ENCODE measurements around the gene GTF2E1. TPM values are rescaled to one million over a fixed set of nuclear protein-coding genes. Genes with fewer than 3 reads are reported as not detected.
"Not testable (repeated sequence)": the region's sequence is repeated elsewhere in the genome, so short reads cannot be mapped to it uniquely, and the experiment has no call there.

The GTF2E1 gene
- total RNA-seq, 8 experiments from 2014 or later, result 12.1 to 25.8 (median 16.2) TPM

- ATAC-seq (replicated peaks in 6 of 8), result no peak
- WGBS, 10 experiments, result 0 to 100% (median 66%) methylated on average over 1 to 3 of the region's 3 CpGs; no CpG with 5 or more reads in 2 of the 10 experiments
- in situ Hi-C loops (cut with MboI; ENCODE audit: low pct_unique_long_range_greater_than_20kb in 2 of 9, low sequenced_read_pairs in 9 of 9, unreplicated experiment in 9 of 9), result no loop called here
- Histone ChIP-seq H3K27ac (no peak overlapping the region), H3K4me3 (peak overlapping the region in 1 of 5 donors; percentile 97), H3K4me1 (replicated peaks in 1 of 2) (peaks cover 5 to 8% of the 10 kb centered on the region in 2 donors)
Measured at GRCh38 chr3:120741320-120741719, 1.2 kb upstream of the GTF2E1 start.

- Histone ChIP-seq H3K4me1 (replicated peaks in 1 of 2) (peaks cover 5 to 8% of the 10 kb centered on the region in 2 donors), H3K4me3 (peak overlapping the region; percentile 70 to 97 (median 90)), H3K27ac (peak overlapping the region; percentile 97 to 98)
- peak in 1 of 8 experiments; percentile 4 for ATAC-seq (replicated peaks in 6 of 8)
- WGBS, 10 experiments, result 0 to 60% (median 26%) methylated on average over 4 to 10 of the region's 10 CpGs
- in situ Hi-C loops (cut with MboI; ENCODE audit: low pct_unique_long_range_greater_than_20kb in 2 of 9, low sequenced_read_pairs in 9 of 9, unreplicated experiment in 9 of 9), result no loop called here
Measured at GRCh38 chr3:120741837-120742197, 727 bp upstream of the GTF2E1 start.

DNA sequence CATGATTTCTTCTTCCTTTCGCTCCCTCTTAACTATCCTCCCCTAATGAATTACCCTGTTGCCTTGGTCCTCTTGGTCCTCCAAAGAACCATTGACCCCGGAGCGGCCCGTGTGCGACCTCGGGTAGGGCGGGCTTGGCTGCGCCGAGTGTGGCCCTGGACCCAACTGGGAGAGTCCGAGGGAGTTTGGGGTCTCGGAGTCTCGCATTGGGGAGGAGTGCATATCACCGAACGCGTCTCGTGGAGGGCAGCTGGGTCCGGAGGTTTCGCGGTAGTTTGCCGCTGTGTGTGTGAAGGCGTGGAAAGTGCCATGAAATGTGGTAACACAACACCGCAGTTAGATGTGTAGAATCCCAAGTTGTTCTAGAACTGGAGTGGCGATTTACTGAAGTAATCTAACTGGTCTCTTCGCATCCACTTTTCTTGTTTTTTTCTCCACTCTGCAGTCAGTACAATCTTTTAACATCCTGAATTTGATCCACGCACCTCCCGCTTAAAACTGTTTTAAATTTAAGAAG, 363 bp downstream of the GTF2E1 start:
- peaks cover 5 to 8% of the 10 kb centered on the region in 2 donors for H3K4me1 ChIP-seq (replicated peaks in 1 of 2)
- peak overlapping the region; percentile 70 to 97 (median 90) for H3K4me3 ChIP-seq
- peak overlapping the region; percentile 56 to 65 for H3K27ac ChIP-seq
- WGBS, 10 experiments, result 0 to 4% (median 0%) methylated on average over 1 to 14 of the region's 26 CpGs; no CpG with 5 or more reads in 1 of the 10 experiments
- peak; percentile 12 to 38 (median 20) for ATAC-seq (replicated peaks in 6 of 8)
- in situ Hi-C loops (cut with MboI; ENCODE audit: low pct_unique_long_range_greater_than_20kb in 2 of 9, low sequenced_read_pairs in 9 of 9, unreplicated experiment in 9 of 9), result no loop called here

GRCh38 chr3:120743556-120744195, 1.1 kb downstream of the GTF2E1 start:
- 0 to 70% (median 35%) methylated on average over 2 to 6 of the region's 6 CpGs; no CpG with 5 or more reads in 2 of the 10 experiments for WGBS, 10 experiments
- peak in 1 of 8 experiments; percentile 7 for ATAC-seq (replicated peaks in 6 of 8)
- H3K4me3 ChIP-seq, result peak overlapping the region; percentile 70 to 97 (median 90)
- in situ Hi-C loops (cut with MboI; ENCODE audit: low pct_unique_long_range_greater_than_20kb in 2 of 9, low sequenced_read_pairs in 9 of 9, unreplicated experiment in 9 of 9), result no loop called here
- no peak overlapping the region for H3K27ac ChIP-seq
- peaks cover 5 to 8% of the 10 kb centered on the region in 2 donors for H3K4me1 ChIP-seq (replicated peaks in 1 of 2)

- Histone ChIP-seq H3K4me3 (no peak overlapping the region), H3K4me1 (replicated peaks in 1 of 2) (peaks cover 5 to 8% of the 10 kb centered on the region in 2 donors), H3K27ac (no peak overlapping the region)
- no peak for ATAC-seq (replicated peaks in 6 of 8)
- 60 to 100% (median 93%) methylated on average over 1 to 3 of the region's 3 CpGs; no CpG with 5 or more reads in 1 of the 10 experiments for WGBS, 10 experiments
- in situ Hi-C loops (cut with MboI; ENCODE audit: low pct_unique_long_range_greater_than_20kb in 2 of 9, low sequenced_read_pairs in 9 of 9, unreplicated experiment in 9 of 9), result no loop called here
Measured at GRCh38 chr3:120745466-120745865, 2.9 kb downstream of the GTF2E1 start.

- H3K27ac ChIP-seq, result no peak overlapping the region
- H3K4me1 ChIP-seq (replicated peaks in 1 of 2), result no peaks in the 10 kb centered on the region
- 86 to 100% (median 100%) methylated on average over 1 of the region's 1 CpG; no CpG with 5 or more reads in 4 of the 10 experiments for WGBS, 10 experiments
- no peak for ATAC-seq (replicated peaks in 6 of 8)
- in situ Hi-C loops (cut with MboI; ENCODE audit: low pct_unique_long_range_greater_than_20kb in 2 of 9, low sequenced_read_pairs in 9 of 9, unreplicated experiment in 9 of 9), result no loop called here
- H3K4me3 ChIP-seq, result no peak overlapping the region
Measured at GRCh38 chr3:120749843-120750242, 7.3 kb downstream of the GTF2E1 start.

GRCh38 chr3:120752230-120752629, 9.7 kb downstream of the GTF2E1 start:
- H3K4me1 ChIP-seq (replicated peaks in 1 of 2), result no peaks in the 10 kb centered on the region
- no peak for ATAC-seq (replicated peaks in 6 of 8)
- WGBS, 10 experiments, result 83 to 100% (median 100%) methylated on average over 1 of the region's 1 CpG; no CpG with 5 or more reads in 3 of the 10 experiments
- in situ Hi-C loops (cut with MboI; ENCODE audit: low pct_unique_long_range_greater_than_20kb in 2 of 9, low sequenced_read_pairs in 9 of 9, unreplicated experiment in 9 of 9), result no loop called here
- no peak overlapping the region for H3K4me3 ChIP-seq
- no peak overlapping the region for H3K27ac ChIP-seq

DNA sequence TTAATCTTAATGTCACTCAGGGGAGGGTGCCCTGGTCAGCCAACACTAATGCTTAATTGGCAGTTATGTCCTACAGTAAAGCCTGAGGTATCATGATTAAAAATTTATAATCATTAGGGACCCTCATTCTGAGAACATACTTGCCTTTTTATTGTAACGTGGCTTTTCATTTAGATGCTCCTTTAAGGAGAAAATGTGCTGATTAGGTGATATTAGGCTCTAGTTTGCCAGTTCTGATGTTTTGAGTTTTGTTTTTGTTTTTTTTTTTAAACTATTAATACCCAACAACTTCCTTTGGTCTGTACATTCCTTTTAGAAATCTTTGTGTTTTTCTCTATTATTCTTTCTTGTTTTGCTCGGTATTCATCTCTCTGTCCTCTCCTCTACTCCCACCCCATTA, 10.3 kb downstream of the GTF2E1 start:
- Histone ChIP-seq H3K27ac (no peak overlapping the region), H3K4me3 (no peak overlapping the region), H3K4me1 (replicated peaks in 1 of 2) (no peaks in the 10 kb centered on the region)
- no peak for ATAC-seq (replicated peaks in 6 of 8)
- in situ Hi-C loops (cut with MboI; ENCODE audit: low pct_unique_long_range_greater_than_20kb in 2 of 9, low sequenced_read_pairs in 9 of 9, unreplicated experiment in 9 of 9), result no loop called here
- whole genome bisulfite sequencing, 10 experiments, result 75 to 100% (median 94%) methylated on average over 1 to 2 of the region's 2 CpGs

DNA sequence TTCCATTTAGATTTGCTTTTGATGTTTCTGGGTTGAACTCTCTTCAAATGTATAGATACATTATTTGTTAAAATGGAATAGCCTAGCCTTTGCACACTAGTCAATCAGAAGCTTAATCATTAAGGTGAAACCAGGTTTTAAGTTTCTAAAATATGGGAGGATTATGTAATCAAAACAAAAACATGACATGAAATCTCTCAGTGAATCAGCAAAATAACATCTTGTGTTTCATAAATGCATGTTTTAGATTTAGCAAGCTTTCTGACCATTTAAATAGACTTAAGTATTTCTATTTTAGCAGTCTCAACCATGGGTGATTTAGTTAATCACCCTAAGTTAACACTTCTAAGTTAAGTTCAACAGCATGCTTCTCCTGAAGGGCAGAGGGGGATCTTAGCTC, 11.3 kb downstream of the GTF2E1 start:
- in situ Hi-C loops (cut with MboI; ENCODE audit: low pct_unique_long_range_greater_than_20kb in 2 of 9, low sequenced_read_pairs in 9 of 9, unreplicated experiment in 9 of 9), result no loop called here
- Histone ChIP-seq H3K4me1 (replicated peaks in 1 of 2) (no peaks in the 10 kb centered on the region), H3K4me3 (no peak overlapping the region), H3K27ac (no peak overlapping the region)
- no peak for ATAC-seq (replicated peaks in 6 of 8)

GRCh38 chr3:120756061-120756460, 13.5 kb downstream of the GTF2E1 start:
- Histone ChIP-seq H3K27ac (no peak overlapping the region), H3K4me1 (replicated peaks in 1 of 2) (no peaks in the 10 kb centered on the region), H3K4me3 (no peak overlapping the region)
- WGBS, 10 experiments, result 80 to 100% (median 100%) methylated on average over 1 to 2 of the region's 2 CpGs; no CpG with 5 or more reads in 2 of the 10 experiments
- no peak for ATAC-seq (replicated peaks in 6 of 8)
- in situ Hi-C loops (cut with MboI; ENCODE audit: low pct_unique_long_range_greater_than_20kb in 2 of 9, low sequenced_read_pairs in 9 of 9, unreplicated experiment in 9 of 9), result no loop called here

- H3K4me3 ChIP-seq; H3K27ac ChIP-seq; ATAC-seq (replicated peaks in 6 of 8); H3K4me1 ChIP-seq (replicated peaks in 1 of 2); in situ Hi-C loops (cut with MboI; ENCODE audit: low pct_unique_long_range_greater_than_20kb in 2 of 9, low sequenced_read_pairs in 9 of 9, unreplicated experiment in 9 of 9): not testable (repeated sequence)
- 71 to 100% (median 90%) methylated on average over 1 to 3 of the region's 4 CpGs; no CpG with 5 or more reads in 6 of the 10 experiments for WGBS, 10 experiments
Measured at GRCh38 chr3:120758551-120758950, 16.0 kb downstream of the GTF2E1 start.

DNA sequence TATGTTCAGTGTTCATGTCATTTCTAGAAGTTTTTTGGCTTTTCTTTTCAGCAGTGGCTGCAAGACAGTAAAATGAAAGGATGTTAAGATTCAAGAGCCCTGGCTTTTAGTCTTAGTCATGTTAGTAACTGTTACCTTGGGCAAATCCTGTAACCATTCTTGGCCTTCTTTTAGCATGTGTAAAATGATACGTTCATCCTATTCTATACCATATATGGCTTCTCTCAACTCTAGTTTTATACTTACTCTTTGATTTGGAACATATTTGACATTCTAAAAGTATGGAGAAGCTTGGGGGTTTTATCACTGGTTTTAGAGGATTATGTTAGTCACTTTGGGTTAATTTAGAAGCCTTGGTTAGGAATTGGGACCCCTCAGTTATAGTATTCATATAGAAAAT, 20.1 kb downstream of the GTF2E1 start:
- Histone ChIP-seq H3K27ac (no peak overlapping the region), H3K4me1 (replicated peaks in 1 of 2) (peaks cover 0 to 9% of the 10 kb centered on the region in 2 donors), H3K4me3 (no peak overlapping the region)
- in situ Hi-C loops (cut with MboI; ENCODE audit: low pct_unique_long_range_greater_than_20kb in 2 of 9, low sequenced_read_pairs in 9 of 9, unreplicated experiment in 9 of 9), result no loop called here
- 67 to 100% (median 89%) methylated on average over 1 of the region's 1 CpG; no CpG with 5 or more reads in 4 of the 10 experiments for WGBS, 10 experiments
- ATAC-seq (replicated peaks in 6 of 8), result no peak

DNA sequence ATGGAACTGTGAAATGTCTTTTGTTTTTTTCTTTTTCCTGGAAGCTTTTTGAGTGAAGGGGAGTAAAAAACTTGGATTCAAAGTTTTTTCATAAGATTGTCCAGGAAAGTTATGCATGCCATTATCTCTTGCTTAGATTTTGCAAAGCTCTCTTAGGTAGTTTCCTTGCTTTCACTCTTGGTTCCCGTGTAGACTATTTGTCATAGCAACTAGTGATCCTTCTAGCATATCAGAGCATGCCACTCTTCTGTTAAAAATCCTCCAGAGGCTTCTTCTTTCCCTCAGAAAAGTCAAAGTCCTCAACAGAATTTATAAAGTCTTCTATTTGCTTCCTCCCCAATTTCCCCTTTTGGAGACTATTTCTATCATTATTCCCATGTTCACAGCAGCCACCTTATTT, 21.1 kb downstream of the GTF2E1 start:
- H3K4me1 ChIP-seq (replicated peaks in 1 of 2), result peaks cover 0 to 9% of the 10 kb centered on the region in 2 donors
- ATAC-seq (replicated peaks in 6 of 8), result peak in 2 of 8 experiments; percentile 50 to 68
- no peak overlapping the region for H3K27ac ChIP-seq
- H3K4me3 ChIP-seq, result no peak overlapping the region
- WGBS, 10 experiments, result 0 to 100% (median 57%) methylated on average over 1 of the region's 1 CpG; no CpG with 5 or more reads in 1 of the 10 experiments
- in situ Hi-C loops (cut with MboI; ENCODE audit: low pct_unique_long_range_greater_than_20kb in 2 of 9, low sequenced_read_pairs in 9 of 9, unreplicated experiment in 9 of 9), result no loop called here

DNA sequence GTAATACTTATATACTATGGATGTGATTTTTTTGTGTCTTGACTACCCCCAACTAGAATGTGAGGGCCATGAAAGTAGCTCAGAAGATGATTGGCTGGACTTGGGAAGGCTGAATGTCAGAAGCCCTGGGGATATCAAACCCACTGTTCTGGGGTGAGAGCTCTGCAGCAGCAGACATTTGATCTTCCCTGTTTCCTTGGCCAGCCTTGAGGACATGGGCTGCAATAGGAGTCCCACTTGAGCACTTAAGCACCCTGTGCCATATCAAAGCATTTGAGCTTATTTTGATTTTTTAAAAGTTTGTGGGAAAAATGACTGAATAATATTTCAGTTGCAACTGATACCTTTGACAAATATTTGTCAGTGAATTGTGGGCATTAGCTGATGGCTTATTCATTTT, 21.7 kb downstream of the GTF2E1 start:
- H3K4me3 ChIP-seq, result no peak overlapping the region
- H3K27ac ChIP-seq, result no peak overlapping the region
- ATAC-seq (replicated peaks in 6 of 8), result no peak
- H3K4me1 ChIP-seq (replicated peaks in 1 of 2), result peaks cover 0 to 9% of the 10 kb centered on the region in 2 donors
- in situ Hi-C loops (cut with MboI; ENCODE audit: low pct_unique_long_range_greater_than_20kb in 2 of 9, low sequenced_read_pairs in 9 of 9, unreplicated experiment in 9 of 9), result no loop called here
